IMR-90 (cell line): ENCODE measurements around the gene MRPL1. TPM values are rescaled to one million over a fixed set of nuclear protein-coding genes. Genes with fewer than 3 reads are reported as not detected.

Experiments
- ATAC-seq: fragments of 200-7000 bp; cut with Tn5 transposase; 2 replicates; pipeline ENCODE4 v1.9.1; 2020; ENCODE audit warnings: low read depth, mild to moderate bottlenecking, moderate library complexity
- BruUV-seq: library from RNA; stranded (reverse); fragments of 400-500 nt; replicated peaks from 2 replicates; lab custom pipeline; 2021; lab: Mats Ljungman, UMichigan
- CTCF ChIA-PET: fragments of 300-600 bp; formaldehyde crosslinking; extraction: SDS; loops from one replicate; lab custom pipeline; 2021; ENCODE audit warnings: antibody characterized with exemption; lab: Yijun Ruan, JAX
- POLR2A ChIA-PET: fragments of 300-600 bp; sonication (Branson Sonifier 250); formaldehyde crosslinking; loops from one replicate; lab custom pipeline; 2022; ENCODE audit warnings: antibody characterized with exemption; ENCODE audit not compliant: unreplicated experiment; lab: Charles Lee
- DNase-seq: peaks from one replicate; pipeline ENCODE4 v3.0.0; 2013
- H2AFZ ChIP-seq: replicated peaks from 2 replicates; pipeline ENCODE3; 2013; ENCODE audit warnings: low read length, mild to moderate bottlenecking; ENCODE audit not compliant: poor library complexity
- H2AK5ac ChIP-seq: 2 replicates; pipeline ENCODE4 v1.6.1; 2013; ENCODE audit warnings: low read depth, low read length, inconsistent platforms
- H2AK9ac ChIP-seq: replicated peaks from 2 replicates; pipeline ENCODE3; 2013; ENCODE audit warnings: mild to moderate bottlenecking, low read depth, low read length, moderate library complexity; ENCODE audit not compliant: poor library complexity
- H2BK120ac ChIP-seq: 2 replicates; pipeline ENCODE4 v1.6.1; 2013; ENCODE audit warnings: low read depth, low read length, inconsistent platforms
- H2BK15ac ChIP-seq: 3 replicates; pipeline ENCODE4 v1.6.1; 2013; ENCODE audit warnings: low read depth, low read length, inconsistent platforms
- H2BK20ac ChIP-seq: 2 replicates; pipeline ENCODE4 v1.6.1; 2013; ENCODE audit warnings: low read depth, mild to moderate bottlenecking, inconsistent platforms, low read length, moderate library complexity
- H2BK5ac ChIP-seq: 2 replicates; pipeline ENCODE4 v1.6.1; 2013; ENCODE audit warnings: mild to moderate bottlenecking, low read depth, low read length, inconsistent platforms; ENCODE audit not compliant: poor library complexity, severe bottlenecking
- H3K14ac ChIP-seq: replicated peaks from 2 replicates; pipeline ENCODE4 v1.6.1; 2013; ENCODE audit warnings: low read depth, low read length, inconsistent platforms
- H3K18ac ChIP-seq: 2 replicates; pipeline ENCODE4 v1.6.1; 2013; ENCODE audit warnings: low read depth, low read length, control low read depth
- H3K23ac ChIP-seq: 2 replicates; pipeline ENCODE4 v1.6.1; 2013; ENCODE audit warnings: low read depth, low read length, inconsistent platforms
- H3K27ac ChIP-seq: 2 replicates; pipeline ENCODE4 v1.5.1; 2013; ENCODE audit warnings: mild to moderate bottlenecking, control low read depth, low read length; ENCODE audit not compliant: insufficient read depth
- H3K27me3 ChIP-seq: 2 replicates; pipeline ENCODE4 v1.6.1; 2013; ENCODE audit warnings: low read length; ENCODE audit not compliant: control insufficient read depth, insufficient read depth
- H3K36me3 ChIP-seq: 2 replicates; pipeline ENCODE4 v1.6.1; 2013; ENCODE audit warnings: low read length, mixed read lengths; ENCODE audit not compliant: control insufficient read depth, insufficient read depth
- H3K4ac ChIP-seq: 2 replicates; pipeline ENCODE4 v1.6.1; 2013; ENCODE audit warnings: low read depth, low read length, inconsistent platforms
- H3K4me1 ChIP-seq: 2 replicates; pipeline ENCODE4 v1.6.1; 2013; ENCODE audit warnings: low read length, mixed read lengths; ENCODE audit not compliant: control insufficient read depth, insufficient read depth
- H3K4me2 ChIP-seq: 2 replicates; pipeline ENCODE4 v1.6.1; 2013; ENCODE audit warnings: low read depth, mild to moderate bottlenecking, control low read depth, low read length, moderate library complexity
- H3K4me3 ChIP-seq: 2 replicates; pipeline ENCODE4 v1.5.1; 2013; ENCODE audit warnings: low read depth, mild to moderate bottlenecking, control low read depth, low read length, moderate library complexity; ENCODE audit not compliant: insufficient read depth
- H3K56ac ChIP-seq: 2 replicates; pipeline ENCODE4 v1.6.1; 2013; ENCODE audit warnings: low read length, inconsistent platforms; ENCODE audit not compliant: insufficient read depth; ENCODE audit errors: extremely low read depth
- H3K79me1 ChIP-seq, 2 experiments: 2 replicates each; pipeline ENCODE4 v1.6.1; 2013; ENCODE audit warnings: low read length in 2 of 2, inconsistent platforms in 1 of 2, low read depth in 1 of 2
- H3K9ac ChIP-seq: 2 replicates; pipeline ENCODE4 v1.6.1; 2013; ENCODE audit warnings: low read depth, low read length, control low read depth
- H3K9me1 ChIP-seq: 2 replicates; pipeline ENCODE4 v1.6.1; 2013; ENCODE audit warnings: low read length, inconsistent platforms; ENCODE audit not compliant: insufficient read depth
- H3K9me3 ChIP-seq: 2 replicates; pipeline ENCODE4 v1.6.1; 2013; ENCODE audit warnings: low read length; ENCODE audit not compliant: control insufficient read depth, insufficient read depth
- H4K20me1 ChIP-seq: 2 replicates; pipeline ENCODE4 v1.6.1; 2013; ENCODE audit warnings: low read length, inconsistent platforms; ENCODE audit not compliant: insufficient read depth
- H4K5ac ChIP-seq: 2 replicates; pipeline ENCODE4 v1.6.1; 2013; ENCODE audit warnings: mild to moderate bottlenecking, low read depth, low read length, control low read depth
- H4K8ac ChIP-seq, 2 experiments: 2 replicates each; pipeline ENCODE4 v1.6.1; 2013; ENCODE audit warnings: low read depth in 2 of 2, low read length in 2 of 2, control low read depth in 1 of 2, inconsistent platforms in 1 of 2
- H4K91ac ChIP-seq: 2 replicates; pipeline ENCODE4 v1.6.1; 2013; ENCODE audit warnings: low read depth, low read length, inconsistent platforms; ENCODE audit not compliant: insufficient read depth
- CEBPB ChIP-seq: IDR thresholded peaks from 2 replicates; pipeline ENCODE4 v1.6.1; 2012; ENCODE audit warnings: low read depth, low read length, improper control_type of control experiment
- CHD1 ChIP-seq: IDR thresholded peaks from 2 replicates; pipeline ENCODE4 v1.6.1; 2012; ENCODE audit warnings: low read depth, low read length, improper control_type of control experiment
- FOS ChIP-seq: fragments of 150-350 bp; IDR thresholded peaks from 2 replicates; pipeline ENCODE4 v1.6.1; 2016; ENCODE audit warnings: low read depth, low read length
- MAZ ChIP-seq: IDR thresholded peaks from 2 replicates; pipeline ENCODE4 v1.6.1; 2012; ENCODE audit warnings: low read depth, mild to moderate bottlenecking, low read length, improper control_type of control experiment, moderate library complexity, borderline replicate concordance
- MXI1 ChIP-seq: IDR thresholded peaks from 2 replicates; pipeline ENCODE4 v1.6.1; 2012; ENCODE audit warnings: low read depth, mild to moderate bottlenecking, low read length, moderate library complexity, borderline replicate concordance
- NFE2L2 ChIP-seq: fragments of 150-350 bp; IDR thresholded peaks from 2 replicates; pipeline ENCODE4 v1.6.1; 2016; ENCODE audit warnings: low read depth, mild to moderate bottlenecking, low read length
- POLR2A ChIP-seq: IDR thresholded peaks from 2 replicates; pipeline ENCODE4 v1.6.1; 2012; ENCODE audit warnings: mild to moderate bottlenecking, low read depth, low read length
- RCOR1 ChIP-seq: IDR thresholded peaks from 2 replicates; pipeline ENCODE4 v1.6.1; 2012; ENCODE audit warnings: mild to moderate bottlenecking, low read length, improper control_type of control experiment; ENCODE audit not compliant: insufficient replicate concordance
- RFX5 ChIP-seq: IDR thresholded peaks from 2 replicates; pipeline ENCODE4 v1.8.0; 2012; ENCODE audit warnings: low read depth, mild to moderate bottlenecking, low read length, moderate library complexity
- SMC3 ChIP-seq: fragments of 150-350 bp; IDR thresholded peaks from 2 replicates; pipeline ENCODE4 v1.6.1; 2016; ENCODE audit warnings: low read depth, mild to moderate bottlenecking, antibody characterized with exemption, low read length, moderate library complexity
- dilution Hi-C: fragments of 300-500 bp; cut with HindIII; formaldehyde crosslinking; loops from one replicate; pipeline ENCODE4 v1.14.3; 2018; ENCODE audit warnings: low sequenced_read_pairs; ENCODE audit not compliant: unreplicated experiment
- in situ Hi-C: fragments of 300-500 bp; cut with MboI; formaldehyde crosslinking; loops from 3 replicates; pipeline ENCODE4 v1.14.3; 2019; ENCODE audit warnings: low sequenced_read_pairs, inconsistent platforms, mixed read lengths
- intact Hi-C: fragments of 100-400 bp; cut with micrococcal nuclease; formaldehyde crosslinking; loops from 2 replicates; pipeline ENCODE4 v1.10.0; 2022
- polyA plus RNA-seq, 3 experiments: library from polyadenylated mRNA; depleted of rRNA; stranded (reverse); fragments of >200 nt; gene quantifications; 2 replicates each; pipeline ENCODE4 v1.2.3, GENCODE V29; 2012; ENCODE audit warnings: low replicate concordance in 1 of 3
- total RNA-seq: library from RNA; depleted of rRNA; stranded (reverse); fragments of >200 nt; gene quantifications from 2 replicates; pipeline ENCODE4 v1.2.3, GENCODE V29; 2012
- TF ChIP-seq, protein P1 (sequence below): conservative IDR thresholded peaks from 2 replicates; pipeline ENCODE4 v1.5.1; 2012; ENCODE audit warnings: mild to moderate bottlenecking, low read depth, low read length, improper control_type of control experiment
- TF ChIP-seq, protein P2 (sequence below): fragments of 150-350 bp; IDR thresholded peaks from 2 replicates; pipeline ENCODE4 v1.6.1; 2017; ENCODE audit warnings: mild to moderate bottlenecking, antibody characterized with exemption, low read length, low read depth
- TF ChIP-seq, protein P3 (sequence below): fragments of 150-350 bp; IDR thresholded peaks from 2 replicates; pipeline ENCODE4 v1.6.1; 2016; ENCODE audit warnings: low read depth, mild to moderate bottlenecking, low read length, moderate library complexity, borderline replicate concordance

Gene MRPL1
- total and polyA plus RNA-seq, 2 of the 4 experiments (the other 2 are of a cell fraction), result 13.4 to 22.5 TPM

DNA sequence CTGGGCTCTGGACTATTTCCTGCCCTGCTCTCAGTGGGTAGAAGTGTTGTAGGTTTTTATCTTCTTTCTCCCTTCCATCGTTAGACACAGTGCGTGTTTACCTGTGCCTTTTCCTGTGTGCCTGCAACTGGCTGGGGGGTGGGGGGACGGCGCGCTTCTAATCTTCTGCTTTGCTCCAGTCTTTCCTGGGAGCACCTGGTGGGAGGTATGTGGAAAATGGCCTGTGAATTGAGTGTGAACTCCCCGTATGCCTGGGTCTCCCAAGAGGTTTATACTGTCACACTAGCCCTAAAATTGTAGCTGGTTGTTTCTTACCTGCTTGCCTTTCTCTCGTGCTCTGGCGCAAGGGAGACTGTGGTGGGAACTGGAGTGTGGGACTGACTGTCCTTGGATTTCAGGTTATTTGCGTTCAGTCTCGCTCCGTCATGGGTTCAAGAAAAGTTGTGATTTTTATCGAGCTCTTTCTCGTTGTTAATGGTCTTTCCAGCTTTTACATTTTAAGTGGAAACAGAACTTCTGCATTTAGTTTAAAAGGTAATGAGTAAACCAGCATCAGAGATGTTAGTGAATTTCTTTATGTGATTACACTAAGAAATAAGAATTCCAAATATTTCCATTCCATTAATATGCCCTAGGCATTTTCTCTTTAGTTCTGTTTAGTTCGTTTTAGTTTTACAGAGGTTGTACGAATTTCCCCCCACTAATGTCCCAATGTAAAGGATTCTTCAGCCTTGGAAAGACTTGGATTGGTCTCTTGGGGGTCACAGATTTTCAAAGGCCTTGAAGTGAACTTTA is 15.3 kb downstream of the MRPL1 start (continued):
- TF ChIP-seq FOS, result no peak
- TF ChIP-seq POLR2A, result no peak

DNA sequence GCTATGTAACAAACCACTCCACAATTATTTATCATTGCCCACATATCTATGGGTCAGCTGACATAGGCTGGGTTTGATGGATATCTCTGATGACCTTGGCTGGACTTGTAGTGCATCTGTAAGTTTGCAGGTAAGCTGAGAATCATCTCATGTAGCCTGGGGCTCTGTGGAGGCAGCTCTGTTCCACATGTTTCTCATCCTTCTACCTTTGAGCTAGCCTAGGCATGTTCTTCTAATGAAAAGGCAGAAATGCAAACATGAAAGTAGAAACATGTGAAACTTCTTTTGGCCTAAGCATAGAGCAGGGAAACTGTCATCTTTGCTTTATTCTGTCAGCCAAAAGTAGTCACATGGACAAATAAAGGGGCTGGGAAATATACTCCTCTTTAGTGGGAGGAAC is 18.2 kb downstream of the MRPL1 start:
- no peak overlapping the region for H4K8ac ChIP-seq
- no peaks in the 10 kb centered on the region for H3K9me3 ChIP-seq
- DNase-seq (no peak), ATAC-seq (no peak)
- H4K91ac ChIP-seq, result no peak overlapping the region
- no peak overlapping the region for H2BK15ac ChIP-seq
- no peak overlapping the region for H2AK5ac ChIP-seq
- ChIA-PET POLR2A (no interaction called here), CTCF (no interaction called here)
- BruUV-seq, result no TSS peak
- H3K14ac ChIP-seq, result no peak overlapping the region
- no peaks in the 10 kb centered on the region for H3K27me3 ChIP-seq
- H2BK120ac ChIP-seq, result no peak overlapping the region
- no peak overlapping the region for H3K4me2 ChIP-seq
- no peak overlapping the region for H3K56ac ChIP-seq
- no peaks in the 10 kb centered on the region for H3K9me1 ChIP-seq
- intact Hi-C loops (no loop called here), dilution Hi-C loops (no loop called here), in situ Hi-C loops (no loop called here)
- H3K18ac ChIP-seq, result no peak overlapping the region
- H3K4me1 ChIP-seq, result peaks cover 2% of the 10 kb centered on the region; the same call in 1 of the 2 replicates
- no peaks in the 10 kb centered on the region; the same call in 1 of the 2 replicates for H4K20me1 ChIP-seq
- H3K23ac ChIP-seq, result no peak overlapping the region
- no peak overlapping the region for H3K9ac ChIP-seq
- H4K5ac ChIP-seq, result no peak overlapping the region
- no peak overlapping the region for H2AK9ac ChIP-seq
- H3K4me3 ChIP-seq, result no peak overlapping the region
- H2BK5ac ChIP-seq, result no peak overlapping the region
- peaks cover 13 to 34% of the 10 kb centered on the region in 2 experiments for H3K79me1 ChIP-seq
- H3K27ac ChIP-seq, result no peak overlapping the region
- H2AFZ ChIP-seq, result no peak overlapping the region
- no peak overlapping the region for H2BK20ac ChIP-seq
- H3K36me3 ChIP-seq, result peaks cover 7% of the 10 kb centered on the region
- H3K4ac ChIP-seq, result no peak overlapping the region
- TF ChIP-seq CEBPB (no peak), RCOR1 (no peak), CHD1 (no peak), NFE2L2 (no peak), RFX5 (no peak), POLR2A (no peak), SMC3 (no peak), FOS (no peak), MAZ (no peak), MXI1 (no peak)
- TF ChIP-seq, protein P1, sequence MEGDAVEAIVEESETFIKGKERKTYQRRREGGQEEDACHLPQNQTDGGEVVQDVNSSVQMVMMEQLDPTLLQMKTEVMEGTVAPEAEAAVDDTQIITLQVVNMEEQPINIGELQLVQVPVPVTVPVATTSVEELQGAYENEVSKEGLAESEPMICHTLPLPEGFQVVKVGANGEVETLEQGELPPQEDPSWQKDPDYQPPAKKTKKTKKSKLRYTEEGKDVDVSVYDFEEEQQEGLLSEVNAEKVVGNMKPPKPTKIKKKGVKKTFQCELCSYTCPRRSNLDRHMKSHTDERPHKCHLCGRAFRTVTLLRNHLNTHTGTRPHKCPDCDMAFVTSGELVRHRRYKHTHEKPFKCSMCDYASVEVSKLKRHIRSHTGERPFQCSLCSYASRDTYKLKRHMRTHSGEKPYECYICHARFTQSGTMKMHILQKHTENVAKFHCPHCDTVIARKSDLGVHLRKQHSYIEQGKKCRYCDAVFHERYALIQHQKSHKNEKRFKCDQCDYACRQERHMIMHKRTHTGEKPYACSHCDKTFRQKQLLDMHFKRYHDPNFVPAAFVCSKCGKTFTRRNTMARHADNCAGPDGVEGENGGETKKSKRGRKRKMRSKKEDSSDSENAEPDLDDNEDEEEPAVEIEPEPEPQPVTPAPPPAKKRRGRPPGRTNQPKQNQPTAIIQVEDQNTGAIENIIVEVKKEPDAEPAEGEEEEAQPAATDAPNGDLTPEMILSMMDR, result no peak
- TF ChIP-seq, protein P2, sequence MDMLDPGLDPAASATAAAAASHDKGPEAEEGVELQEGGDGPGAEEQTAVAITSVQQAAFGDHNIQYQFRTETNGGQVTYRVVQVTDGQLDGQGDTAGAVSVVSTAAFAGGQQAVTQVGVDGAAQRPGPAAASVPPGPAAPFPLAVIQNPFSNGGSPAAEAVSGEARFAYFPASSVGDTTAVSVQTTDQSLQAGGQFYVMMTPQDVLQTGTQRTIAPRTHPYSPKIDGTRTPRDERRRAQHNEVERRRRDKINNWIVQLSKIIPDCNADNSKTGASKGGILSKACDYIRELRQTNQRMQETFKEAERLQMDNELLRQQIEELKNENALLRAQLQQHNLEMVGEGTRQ, result no peak
- TF ChIP-seq, protein P3, sequence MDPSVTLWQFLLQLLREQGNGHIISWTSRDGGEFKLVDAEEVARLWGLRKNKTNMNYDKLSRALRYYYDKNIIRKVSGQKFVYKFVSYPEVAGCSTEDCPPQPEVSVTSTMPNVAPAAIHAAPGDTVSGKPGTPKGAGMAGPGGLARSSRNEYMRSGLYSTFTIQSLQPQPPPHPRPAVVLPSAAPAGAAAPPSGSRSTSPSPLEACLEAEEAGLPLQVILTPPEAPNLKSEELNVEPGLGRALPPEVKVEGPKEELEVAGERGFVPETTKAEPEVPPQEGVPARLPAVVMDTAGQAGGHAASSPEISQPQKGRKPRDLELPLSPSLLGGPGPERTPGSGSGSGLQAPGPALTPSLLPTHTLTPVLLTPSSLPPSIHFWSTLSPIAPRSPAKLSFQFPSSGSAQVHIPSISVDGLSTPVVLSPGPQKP, result no peak
